ENCODE results near the gene PSD2. TPM values are rescaled to one million over a fixed set of nuclear protein-coding genes. Genes with fewer than 3 reads are reported as not detected.

Gene PSD2
- total RNA-seq, 2 donors from 2014 or later = 0.05 to 0.11 TPM

- TF ChIP-seq, protein P1, sequence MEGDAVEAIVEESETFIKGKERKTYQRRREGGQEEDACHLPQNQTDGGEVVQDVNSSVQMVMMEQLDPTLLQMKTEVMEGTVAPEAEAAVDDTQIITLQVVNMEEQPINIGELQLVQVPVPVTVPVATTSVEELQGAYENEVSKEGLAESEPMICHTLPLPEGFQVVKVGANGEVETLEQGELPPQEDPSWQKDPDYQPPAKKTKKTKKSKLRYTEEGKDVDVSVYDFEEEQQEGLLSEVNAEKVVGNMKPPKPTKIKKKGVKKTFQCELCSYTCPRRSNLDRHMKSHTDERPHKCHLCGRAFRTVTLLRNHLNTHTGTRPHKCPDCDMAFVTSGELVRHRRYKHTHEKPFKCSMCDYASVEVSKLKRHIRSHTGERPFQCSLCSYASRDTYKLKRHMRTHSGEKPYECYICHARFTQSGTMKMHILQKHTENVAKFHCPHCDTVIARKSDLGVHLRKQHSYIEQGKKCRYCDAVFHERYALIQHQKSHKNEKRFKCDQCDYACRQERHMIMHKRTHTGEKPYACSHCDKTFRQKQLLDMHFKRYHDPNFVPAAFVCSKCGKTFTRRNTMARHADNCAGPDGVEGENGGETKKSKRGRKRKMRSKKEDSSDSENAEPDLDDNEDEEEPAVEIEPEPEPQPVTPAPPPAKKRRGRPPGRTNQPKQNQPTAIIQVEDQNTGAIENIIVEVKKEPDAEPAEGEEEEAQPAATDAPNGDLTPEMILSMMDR (IDR thresholded peaks at IDR 0.05) = no peak
- Histone ChIP-seq H3K27me3 (peaks cover 4% of the 10 kb centered on the region), H3K27ac (no peak overlapping the region), H3K4me3 (no peak overlapping the region), H3K36me3 (no peaks in the 10 kb centered on the region), H3K9ac (ENCODE audit: low read depth in 2 of 2, low read length in 2 of 2) (no peak overlapping the region), H3K9me3 (no peaks in the 10 kb centered on the region), H3K4me1 (no peaks in the 10 kb centered on the region)
- intact Hi-C loops (cut with DNase I) = no loop called here
- DNase-seq = no peak
These were observed 12.1 kb upstream of the PSD2 start for GRCh38 chr5:139783436-139783965.

DNA sequence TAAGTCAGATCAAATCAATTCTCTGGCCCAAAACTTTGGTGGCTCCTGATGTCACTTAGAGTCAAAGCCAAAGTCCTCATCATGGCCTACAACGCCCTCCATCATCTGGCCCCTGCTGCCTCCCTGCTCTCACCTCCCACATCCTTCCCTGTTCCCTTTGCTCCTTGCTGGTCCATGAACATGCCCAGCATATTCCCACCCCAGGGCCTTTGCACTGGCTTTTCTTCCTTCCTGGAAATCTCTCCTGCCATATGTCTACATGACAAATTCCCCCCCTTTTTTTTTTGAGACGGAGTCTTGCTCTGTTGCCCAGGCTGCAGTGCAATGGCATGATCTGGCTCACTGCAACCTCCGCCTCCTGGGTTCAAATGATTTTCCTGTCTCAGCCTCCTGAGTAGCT lies 11.1 kb upstream of the PSD2 start:
- Histone ChIP-seq H3K36me3 (no peaks in the 10 kb centered on the region), H3K9ac (ENCODE audit: low read depth in 2 of 2, low read length in 2 of 2) (no peak overlapping the region), H3K4me1 (no peaks in the 10 kb centered on the region), H3K9me3 (no peaks in the 10 kb centered on the region), H3K4me3 (no peak overlapping the region), H3K27me3 (peaks cover 4% of the 10 kb centered on the region), H3K27ac (no peak overlapping the region)
- intact Hi-C loops (cut with DNase I) = no loop called here
- TF ChIP-seq, protein P1 (IDR thresholded peaks at IDR 0.05) = no peak
- DNase-seq = no peak

DNA sequence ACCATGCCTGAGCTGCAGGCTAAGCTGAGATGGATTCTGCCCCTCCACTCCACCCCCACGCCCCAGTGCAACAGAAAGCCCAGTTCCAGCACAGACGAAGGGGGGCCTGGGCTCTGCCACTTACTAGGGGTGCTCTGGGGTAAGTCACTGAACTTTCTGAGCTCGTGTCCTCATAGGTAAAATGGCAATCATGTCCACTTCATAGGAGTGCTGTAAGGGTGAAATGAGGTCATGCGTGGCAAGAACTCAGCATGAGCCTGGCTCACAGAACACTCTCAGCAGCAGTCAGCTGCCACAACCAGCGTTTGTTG lies 8.4 kb upstream of the PSD2 start:
- DNase-seq = no peak
- intact Hi-C loops (cut with DNase I) = loop anchor here (5.0 kb wide), 3 partner anchors 55 to 370 kb away; no protein-coding TSS in a partner anchor
- H3K27ac ChIP-seq = no peak overlapping the region
- H3K4me3 ChIP-seq = peak overlapping the region; percentile 51
- TF ChIP-seq, protein P1 (IDR thresholded peaks at IDR 0.05) = no peak
- peak overlapping the region in 1 of 2 donors; percentile 55 for H3K9ac ChIP-seq (ENCODE audit: low read depth in 2 of 2, low read length in 2 of 2)
- no peaks in the 10 kb centered on the region for H3K4me1 ChIP-seq
- peaks cover 4% of the 10 kb centered on the region for H3K27me3 ChIP-seq
- H3K9me3 ChIP-seq = no peaks in the 10 kb centered on the region
- no peaks in the 10 kb centered on the region for H3K36me3 ChIP-seq

GRCh38 chr5:139787568-139788293 lies 7.9 kb upstream of the PSD2 start:
- peaks cover 4% of the 10 kb centered on the region for H3K27me3 ChIP-seq
- TF ChIP-seq, protein P1 (IDR thresholded peaks at IDR 0.05) = peak; percentile 93
- H3K4me3 ChIP-seq = peak overlapping the region; percentile 51
- H3K4me1 ChIP-seq = no peaks in the 10 kb centered on the region
- peak overlapping the region in 1 of 2 donors; percentile 55 for H3K9ac ChIP-seq (ENCODE audit: low read depth in 2 of 2, low read length in 2 of 2)
- no peaks in the 10 kb centered on the region for H3K9me3 ChIP-seq
- DNase-seq = peak; percentile 89
- intact Hi-C loops (cut with DNase I) = loop anchor here (5.0 kb wide), 3 partner anchors 55 to 370 kb away; no protein-coding TSS in a partner anchor
- H3K36me3 ChIP-seq = no peaks in the 10 kb centered on the region
- H3K27ac ChIP-seq = no peak overlapping the region

DNA sequence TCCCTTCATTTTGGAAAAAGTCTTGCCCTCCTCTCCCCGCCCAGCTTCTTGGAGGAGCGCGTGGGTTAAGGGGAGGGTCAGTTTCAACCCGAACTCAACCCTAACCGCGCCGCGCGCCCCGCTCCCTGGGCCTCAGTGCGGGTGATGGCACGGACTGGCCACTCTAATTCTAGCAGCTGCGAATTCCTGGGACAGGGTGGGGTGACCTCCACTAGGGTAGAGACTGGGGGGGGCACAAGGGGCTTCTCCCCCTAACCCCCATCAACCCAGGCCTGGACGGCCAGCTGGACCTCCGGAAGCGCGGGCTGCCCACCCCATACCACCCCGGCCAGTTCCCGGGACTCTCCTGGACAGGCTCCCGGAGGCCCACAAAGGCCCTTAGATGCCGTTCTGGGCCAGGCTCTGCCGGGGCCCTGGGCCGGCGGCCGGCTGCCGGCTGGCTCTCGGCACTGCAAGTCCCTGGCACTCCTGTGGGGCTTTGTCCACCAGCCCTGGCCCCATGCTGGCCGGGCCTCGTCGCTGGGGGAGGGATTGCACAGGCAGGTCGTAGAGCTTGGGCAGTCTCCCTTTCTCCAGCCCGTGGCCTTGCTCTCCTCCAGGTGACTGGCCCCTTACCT lies 7.2 kb upstream of the PSD2 start:
- intact Hi-C loops (cut with DNase I) = loop anchor here (5.0 kb wide), 3 partner anchors 54 to 369 kb away; no protein-coding TSS in a partner anchor
- DNase-seq = no peak

More for the DNA sequence above, 7.2 kb upstream of the PSD2 start:
- no peak overlapping the region for H3K27ac ChIP-seq
- no peaks in the 10 kb centered on the region for H3K4me1 ChIP-seq
- H3K9ac ChIP-seq (ENCODE audit: low read depth in 2 of 2, low read length in 2 of 2) = no peak overlapping the region
- TF ChIP-seq, protein P1 (IDR thresholded peaks at IDR 0.05) = no peak
- peak overlapping the region; percentile 51 for H3K4me3 ChIP-seq
- peaks cover 4% of the 10 kb centered on the region for H3K27me3 ChIP-seq
- H3K36me3 ChIP-seq = no peaks in the 10 kb centered on the region
- H3K9me3 ChIP-seq = no peaks in the 10 kb centered on the region

All from colonic mucosa (tissue), 4 donors.